ENCODE measurements around the gene CRYGN.

- no peak for TF ChIP-seq POLR2AphosphoS5 (IDR thresholded peaks at IDR 0.05; ENCODE audit: insufficient read depth in 1 of 2, low read depth in 1 of 2)
- no peak for TF ChIP-seq CTCF (IDR thresholded peaks at IDR 0.05)
Measured at GRCh38 chr7:151389768-151390597, 50.0 kb downstream of the CRYGN start.
